H9 (cell line): ENCODE data around the gene FRY. TPM values are rescaled to one million over a fixed set of nuclear protein-coding genes. Genes with fewer than 3 reads are reported as not detected.

Experiments
- DNase-seq: peaks from one replicate; pipeline ENCODE4 v3.0.0-alpha.2; 2017
- H2AFZ ChIP-seq: one replicate; pipeline ENCODE4 v1.6.1; 2013; ENCODE audit warnings: mild to moderate bottlenecking, low read length, control low read depth, moderate library complexity
- H2AK5ac ChIP-seq: 2 replicates; pipeline ENCODE4 v1.6.1; 2013; ENCODE audit warnings: low read length, control low read depth, mixed read lengths; ENCODE audit not compliant: insufficient read length
- H2BK120ac ChIP-seq: one replicate; pipeline ENCODE4 v1.6.1; 2013; ENCODE audit warnings: low read depth, mild to moderate bottlenecking, low read length, control low read depth, inconsistent platforms; ENCODE audit not compliant: poor library complexity, severe bottlenecking
- H2BK12ac ChIP-seq: 2 replicates; pipeline ENCODE4 v1.6.1; 2013; ENCODE audit warnings: low read length, control low read depth, mixed read lengths, low read depth; ENCODE audit not compliant: insufficient read length
- H2BK15ac ChIP-seq: 2 replicates; pipeline ENCODE4 v1.6.1; 2013; ENCODE audit warnings: low read depth, low read length, control low read depth
- H2BK20ac ChIP-seq: one replicate; pipeline ENCODE4 v1.6.1; 2013; ENCODE audit warnings: low read depth, mild to moderate bottlenecking, low read length, control low read depth, inconsistent platforms; ENCODE audit not compliant: poor library complexity, severe bottlenecking
- H2BK5ac ChIP-seq: 2 replicates; pipeline ENCODE4 v1.6.1; 2013; ENCODE audit warnings: low read length, control low read depth, mixed read lengths; ENCODE audit not compliant: insufficient read length
- H3K14ac ChIP-seq: 2 replicates; pipeline ENCODE4 v1.6.1; 2013; ENCODE audit warnings: low read length, control low read depth; ENCODE audit not compliant: insufficient read depth
- H3K18ac ChIP-seq: 2 replicates; pipeline ENCODE4 v1.6.1; 2013; ENCODE audit warnings: low read depth, mild to moderate bottlenecking, mixed read lengths, low read length, control low read depth; ENCODE audit not compliant: insufficient read length
- H3K23ac ChIP-seq: 2 replicates; pipeline ENCODE4 v1.6.1; 2013; ENCODE audit warnings: low read length, control low read depth, mixed read lengths, low read depth; ENCODE audit not compliant: insufficient read length
- H3K23me2 ChIP-seq: 2 replicates; pipeline ENCODE4 v1.6.1; 2013; ENCODE audit warnings: low read depth, mild to moderate bottlenecking, mixed read lengths, low read length, control low read depth; ENCODE audit not compliant: insufficient read length, poor library complexity, severe bottlenecking
- H3K27ac ChIP-seq: 2 replicates; pipeline ENCODE4 v1.5.1; 2013; ENCODE audit warnings: low read length, control low read depth, mixed read lengths, low read depth; ENCODE audit not compliant: insufficient read length
- H3K27me3 ChIP-seq: 2 replicates; pipeline ENCODE4 v1.6.1; 2013; ENCODE audit warnings: low read length, control low read depth, inconsistent platforms; ENCODE audit not compliant: insufficient read depth
- H3K4ac ChIP-seq: 2 replicates; pipeline ENCODE4 v1.6.1; 2013; ENCODE audit warnings: low read depth, mild to moderate bottlenecking, control low read depth, inconsistent platforms, low read length, moderate library complexity
- H3K4me1 ChIP-seq: 2 replicates; pipeline ENCODE4 v1.6.1; 2013; ENCODE audit warnings: low read length, control low read depth, inconsistent platforms; ENCODE audit not compliant: insufficient read depth
- H3K4me2 ChIP-seq: 2 replicates; pipeline ENCODE4 v1.6.1; 2013; ENCODE audit warnings: low read length, control low read depth, mixed read lengths; ENCODE audit not compliant: insufficient read length, insufficient read depth
- H3K56ac ChIP-seq: 2 replicates; pipeline ENCODE4 v1.6.1; 2013; ENCODE audit warnings: low read depth, mild to moderate bottlenecking, mixed read lengths, low read length, control low read depth; ENCODE audit not compliant: insufficient read length
- H3K79me1 ChIP-seq: 2 replicates; pipeline ENCODE4 v1.6.1; 2013; ENCODE audit warnings: low read depth, mild to moderate bottlenecking, moderate library complexity, low read length, control low read depth, inconsistent platforms; ENCODE audit not compliant: insufficient read depth, poor library complexity, severe bottlenecking
- H3K79me2 ChIP-seq: 2 replicates; pipeline ENCODE4 v1.6.1; 2013; ENCODE audit warnings: low read length, control low read depth, inconsistent platforms; ENCODE audit not compliant: insufficient read depth
- H3K9ac ChIP-seq: 2 replicates; pipeline ENCODE4 v1.6.1; 2013; ENCODE audit warnings: low read length, control low read depth, mixed read lengths; ENCODE audit not compliant: insufficient read length; ENCODE audit errors: extremely low read depth
- H3K9me3 ChIP-seq: one replicate; pipeline ENCODE4 v1.6.1; 2013; ENCODE audit warnings: low read depth, low read length, inconsistent platforms; ENCODE audit not compliant: control insufficient read depth
- H3T11ph ChIP-seq: one replicate; pipeline ENCODE4 v1.6.1; 2013; ENCODE audit warnings: mild to moderate bottlenecking, low read length, control low read depth, inconsistent platforms
- H4K20me1 ChIP-seq: one replicate; pipeline ENCODE4 v1.6.1; 2013; ENCODE audit not compliant: control insufficient read depth, insufficient read length, insufficient read depth
- H4K5ac ChIP-seq: 2 replicates; pipeline ENCODE4 v1.6.1; 2013; ENCODE audit warnings: low read depth, mild to moderate bottlenecking, mixed read lengths, low read length, control low read depth; ENCODE audit not compliant: insufficient read length
- H4K8ac ChIP-seq: replicated peaks from 2 replicates; pipeline ENCODE4 v1.6.1; 2013; ENCODE audit warnings: low read length, control low read depth, mixed read lengths, low read depth; ENCODE audit not compliant: insufficient read length
- H4K91ac ChIP-seq: 2 replicates; pipeline ENCODE4 v1.6.1; 2013; ENCODE audit warnings: low read depth, mild to moderate bottlenecking, moderate library complexity, mixed read lengths, low read length, control low read depth; ENCODE audit not compliant: insufficient read length
- H3K27ac Mint-ChIP-seq, 3 experiments: 2 replicates in 2 of 3; 3 replicates in 1 of 3; pipeline ENCODE4 v1.8.0; 2020 to 2021; ENCODE audit warnings: mixed read lengths in 3 of 3, mild to moderate bottlenecking in 1 of 3, moderate library complexity in 1 of 3
- H3K27me3 Mint-ChIP-seq: 2 replicates; pipeline ENCODE4 v1.8.0; 2021; ENCODE audit warnings: low read depth, mild to moderate bottlenecking, moderate library complexity, mixed read lengths
- H3K36me3 Mint-ChIP-seq, 3 experiments: 2 replicates in 2 of 3; 3 replicates in 1 of 3; pipeline ENCODE4 v1.8.0; 2020 to 2021; ENCODE audit warnings: low read depth in 3 of 3, mixed read lengths in 3 of 3; ENCODE audit not compliant: insufficient read depth in 1 of 3
- H3K4me1 Mint-ChIP-seq, 2 experiments: 2 replicates each; pipeline ENCODE4 v1.8.0; 2020; ENCODE audit warnings: mixed read lengths in 2 of 2
- H3K4me3 Mint-ChIP-seq, 2 experiments: 2 replicates in 1 of 2; 3 replicates in 1 of 2; pipeline ENCODE4 v1.8.0; 2020 to 2021; ENCODE audit warnings: mild to moderate bottlenecking in 2 of 2, mixed read lengths in 2 of 2, moderate library complexity in 1 of 2
- H3K9me3 Mint-ChIP-seq, 2 experiments: 2 replicates in 1 of 2; 3 replicates in 1 of 2; pipeline ENCODE4 v1.8.0; 2020; ENCODE audit warnings: mild to moderate bottlenecking in 2 of 2, mixed read lengths in 2 of 2, moderate library complexity in 1 of 2
- CTCF ChIP-seq: fragments of 200-600 bp; sonication (generic); conservative IDR thresholded peaks from 3 replicates; pipeline ENCODE4 v1.8.0; 2021; ENCODE audit warnings: antibody characterized with exemption, mild to moderate bottlenecking
- WGBS: extraction: QIAGEN DNeasy Blood & Tissue Kit; methylation state at CpG from one replicate; pipeline ENCODE4 v1.1.7; 2013; ENCODE audit warnings: missing lambda C conversion rate, low lambda C conversion rate, mixed read lengths; ENCODE audit not compliant: insufficient read length; ENCODE audit errors: extremely low coverage; 5-methylcytosine and 5-hydroxymethylcytosine counted together
- total RNA-seq: library from RNA; stranded (reverse); gene quantifications from 2 replicates; pipeline ENCODE4 v1.2.1, GENCODE V29; 2021

The FRY gene
- total RNA-seq, 1 experiment from 2014 or later, result 5.2 TPM

- H3K27me3 ChIP-seq, result no peaks in the 10 kb centered on the region
- no peak overlapping the region for H4K8ac ChIP-seq
- H2BK120ac ChIP-seq, result no peak overlapping the region
- no peak overlapping the region for H3K23ac ChIP-seq
- no peak overlapping the region for H3K27ac ChIP-seq
- H3K18ac ChIP-seq, result no peak overlapping the region
- no peak overlapping the region for H3K14ac ChIP-seq
- H2BK5ac ChIP-seq, result no peak overlapping the region
- no peaks in the 10 kb centered on the region for H3K9me3 ChIP-seq
- no peak overlapping the region for H3K4me2 ChIP-seq
- no peak overlapping the region for H3T11ph ChIP-seq
- no peaks in the 10 kb centered on the region for H3K27me3 Mint-ChIP-seq
- no peaks in the 10 kb centered on the region for H3K79me1 ChIP-seq
- H3K4me1 ChIP-seq, result no peaks in the 10 kb centered on the region
- H3K4me1 Mint-ChIP-seq, result peaks cover 3 to 6% of the 10 kb centered on the region in 2 experiments; a peak in 3 of 4 replicates
- no peak overlapping the region for H2AK5ac ChIP-seq
- no peak overlapping the region for H4K91ac ChIP-seq
- H3K79me2 ChIP-seq, result no peaks in the 10 kb centered on the region
- H3K4me3 Mint-ChIP-seq, result no peak overlapping the region
- no peak overlapping the region for H2BK12ac ChIP-seq
- no peaks in the 10 kb centered on the region for H4K20me1 ChIP-seq
- H3K4ac ChIP-seq, result no peak overlapping the region
- TF ChIP-seq CTCF, result no peak
- H3K23me2 ChIP-seq, result no peaks in the 10 kb centered on the region
- no peaks in the 10 kb centered on the region for H3K9me3 Mint-ChIP-seq
- H3K36me3 Mint-ChIP-seq, result no peaks in the 10 kb centered on the region; a peak in 2 of 7 replicates
- H2BK20ac ChIP-seq, result no peak overlapping the region
- no peak overlapping the region for H3K56ac ChIP-seq
- H3K9ac ChIP-seq, result no peak overlapping the region
- no peak overlapping the region for H2AFZ ChIP-seq
- no peak overlapping the region for H4K5ac ChIP-seq
- no peak for DNase-seq
- no peak overlapping the region for H2BK15ac ChIP-seq
- H3K27ac Mint-ChIP-seq, result no peak overlapping the region
- WGBS, result no CpG with 5 or more reads among the region's 5 CpGs
Observed at GRCh38 chr13:32225481-32225931, 193.9 kb downstream of the FRY start.
